Lower leg skin (tissue), 3 donors: Measurements from ENCODE around the gene BEST2.

Source experiments
- POLR2A ChIP-seq, 2 donors: fragments of 450-650 bp; IDR thresholded peaks; one replicate each; pipeline ENCODE4 v1.6.1; 2016 to 2017; ENCODE audit warnings: antibody characterized with exemption in 2 of 2, mild to moderate bottlenecking in 1 of 2, moderate library complexity in 1 of 2
- TF ChIP-seq, protein P1 (sequence below), 3 donors: fragments of 450-650 bp; IDR thresholded peaks; one replicate each; pipeline ENCODE4 v1.5.1; 2016; ENCODE audit warnings: antibody characterized with exemption in 3 of 3, mild to moderate bottlenecking in 3 of 3, moderate library complexity in 2 of 3

DNA sequence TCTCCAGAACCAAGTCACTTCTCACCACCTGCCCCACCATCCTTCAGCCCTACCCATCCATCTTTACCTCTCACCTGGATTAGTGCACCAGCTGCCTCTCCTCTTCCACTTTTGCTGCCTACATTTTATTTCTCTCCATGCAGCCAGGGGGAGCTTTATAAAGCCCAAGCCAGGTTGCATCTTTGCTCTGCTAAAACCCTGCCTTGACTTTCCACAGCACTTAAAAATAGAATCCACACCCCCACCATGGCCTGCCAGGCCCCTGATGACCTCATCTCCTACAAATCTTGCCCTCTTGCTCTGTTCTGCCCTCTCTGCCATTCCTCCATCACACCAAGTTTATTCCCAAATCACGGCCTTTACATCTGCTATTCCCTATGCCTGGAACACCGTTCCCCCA lies 22.0 kb downstream of the BEST2 start:
- TF ChIP-seq, protein P1, sequence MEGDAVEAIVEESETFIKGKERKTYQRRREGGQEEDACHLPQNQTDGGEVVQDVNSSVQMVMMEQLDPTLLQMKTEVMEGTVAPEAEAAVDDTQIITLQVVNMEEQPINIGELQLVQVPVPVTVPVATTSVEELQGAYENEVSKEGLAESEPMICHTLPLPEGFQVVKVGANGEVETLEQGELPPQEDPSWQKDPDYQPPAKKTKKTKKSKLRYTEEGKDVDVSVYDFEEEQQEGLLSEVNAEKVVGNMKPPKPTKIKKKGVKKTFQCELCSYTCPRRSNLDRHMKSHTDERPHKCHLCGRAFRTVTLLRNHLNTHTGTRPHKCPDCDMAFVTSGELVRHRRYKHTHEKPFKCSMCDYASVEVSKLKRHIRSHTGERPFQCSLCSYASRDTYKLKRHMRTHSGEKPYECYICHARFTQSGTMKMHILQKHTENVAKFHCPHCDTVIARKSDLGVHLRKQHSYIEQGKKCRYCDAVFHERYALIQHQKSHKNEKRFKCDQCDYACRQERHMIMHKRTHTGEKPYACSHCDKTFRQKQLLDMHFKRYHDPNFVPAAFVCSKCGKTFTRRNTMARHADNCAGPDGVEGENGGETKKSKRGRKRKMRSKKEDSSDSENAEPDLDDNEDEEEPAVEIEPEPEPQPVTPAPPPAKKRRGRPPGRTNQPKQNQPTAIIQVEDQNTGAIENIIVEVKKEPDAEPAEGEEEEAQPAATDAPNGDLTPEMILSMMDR (IDR thresholded peaks at IDR 0.05) = no peak
- TF ChIP-seq POLR2A (IDR thresholded peaks at IDR 0.05) = no peak
